H1 (cell line): Measurements from ENCODE around the gene ARHGAP6. TPM values are rescaled to one million over a fixed set of nuclear protein-coding genes. Genes with fewer than 3 reads are reported as not detected.

Experiments used
- CTCF ChIA-PET: fragments of 300-600 bp; sonication (Branson Sonifier 250); formaldehyde crosslinking; loops from one replicate; lab custom pipeline; 2021; ENCODE audit not compliant: partially characterized antibody; lab: Charles Lee
- POLR2A ChIA-PET: fragments of 300-600 bp; sonication (Branson Sonifier 250); formaldehyde crosslinking; loops from one replicate; lab custom pipeline; 2021; ENCODE audit warnings: inconsistent platforms; ENCODE audit not compliant: partially characterized antibody; lab: Charles Lee
- DNase-seq, 2 experiments: peaks; one replicate each; pipeline versions ENCODE4 v3.0.0 to v3.0.0-alpha.2; 2010 to 2022; ENCODE audit warnings: low spot score in 2 of 2, low read depth in 1 of 2, mixed read lengths in 1 of 2
- FAIRE-seq: peaks from 2 replicates; lab custom pipeline; 2011; peaks lifted over from hg19 to GRCh38; lab: Jason Lieb, UNC
- H2AFZ ChIP-seq: 2 replicates; pipeline ENCODE4 v1.8.1; 2012; ENCODE audit warnings: low read length, inconsistent platforms
- H2AK5ac ChIP-seq: 2 replicates; pipeline ENCODE4 v1.6.1; 2013; ENCODE audit warnings: low read depth, low read length
- H2BK120ac ChIP-seq: replicated peaks from 2 replicates; pipeline ENCODE3; 2013; ENCODE audit warnings: low read depth, low read length, inconsistent platforms
- H2BK12ac ChIP-seq: 2 replicates; pipeline ENCODE4 v1.6.1; 2013; ENCODE audit warnings: low read depth, low read length
- H2BK15ac ChIP-seq: 2 replicates; pipeline ENCODE4 v1.6.1; 2013; ENCODE audit warnings: low read length
- H2BK20ac ChIP-seq: 2 replicates; pipeline ENCODE4 v1.6.1; 2013; ENCODE audit warnings: low read length
- H2BK5ac ChIP-seq: 2 replicates; pipeline ENCODE4 v1.6.1; 2013; ENCODE audit warnings: low read depth, low read length
- H3K14ac ChIP-seq: 2 replicates; pipeline ENCODE4 v1.6.1; 2013; ENCODE audit warnings: inconsistent platforms; ENCODE audit not compliant: insufficient read length
- H3K18ac ChIP-seq: 2 replicates; pipeline ENCODE4 v1.6.1; 2013; ENCODE audit warnings: low read length; ENCODE audit errors: extremely low read depth
- H3K23ac ChIP-seq: 2 replicates; pipeline ENCODE4 v1.6.1; 2013; ENCODE audit warnings: inconsistent platforms; ENCODE audit not compliant: insufficient read length
- H3K23me2 ChIP-seq: 2 replicates; pipeline ENCODE4 v1.6.1; 2013; ENCODE audit warnings: low read depth, low read length
- H3K27ac ChIP-seq: 2 replicates; pipeline ENCODE4 v1.6.1; 2011; ENCODE audit warnings: low read depth, low read length, inconsistent platforms
- H3K27me3 ChIP-seq, 4 experiments: replicated peaks in 1 of 4; 1 replicate in 1 of 4; 2 replicates in 3 of 4; pipeline versions ENCODE4 v1.6.1 to v1.8.1; 2011 to 2013; ENCODE audit warnings: low read length in 3 of 4, mild to moderate bottlenecking in 3 of 4, inconsistent platforms in 2 of 4, mixed read lengths in 2 of 4, moderate library complexity in 1 of 4; ENCODE audit not compliant: control insufficient read depth in 3 of 4, insufficient read depth in 3 of 4; ENCODE audit errors: extremely low read depth in 1 of 4
- H3K36me3 ChIP-seq, 4 experiments: 2 replicates each; pipeline versions ENCODE4 v1.6.1 to v1.8.1; 2011 to 2013; ENCODE audit warnings: mild to moderate bottlenecking in 4 of 4, low read length in 3 of 4, moderate library complexity in 2 of 4, control low read depth in 1 of 4, inconsistent platforms in 1 of 4; ENCODE audit not compliant: insufficient read depth in 4 of 4, control insufficient read depth in 2 of 4
- H3K4ac ChIP-seq: replicated peaks from 2 replicates; pipeline ENCODE3; 2013; ENCODE audit warnings: low read length, low read depth, mixed read lengths, inconsistent platforms; ENCODE audit not compliant: insufficient read length
- H3K4me1 ChIP-seq, 4 experiments: replicated peaks in 1 of 4; 1 replicate in 1 of 4; 2 replicates in 3 of 4; pipeline versions ENCODE4 v1.6.1 to v1.8.1; 2011 to 2013; ENCODE audit warnings: low read length in 3 of 4, inconsistent platforms in 2 of 4, mixed read lengths in 1 of 4; ENCODE audit not compliant: insufficient read depth in 4 of 4, control insufficient read depth in 3 of 4
- H3K4me2 ChIP-seq, 2 experiments: 2 replicates each; pipeline versions ENCODE4 v1.6.1 to v1.8.1; 2011 to 2013; ENCODE audit warnings: low read depth in 2 of 2, low read length in 2 of 2, control low read depth in 1 of 2, inconsistent platforms in 1 of 2, mild to moderate bottlenecking in 1 of 2; ENCODE audit not compliant: insufficient read depth in 1 of 2
- H3K4me3 ChIP-seq, 4 experiments: fragments of 200-600, 300-600 bp in 1 of 4; sonication (generic), shearing (Covaris generic), sonication (Bioruptor Twin) in 1 of 4; 2 replicates each; pipeline versions ENCODE4 v1.5.1 to v1.8.1; 2011 to 2016; ENCODE audit warnings: low read length in 4 of 4, low read depth in 3 of 4, control low read depth in 2 of 4, inconsistent platforms in 2 of 4, mild to moderate bottlenecking in 2 of 4, mixed read lengths in 1 of 4, moderate library complexity in 1 of 4; ENCODE audit not compliant: insufficient read depth in 2 of 4; ENCODE audit errors: extremely low read depth in 1 of 4
- H3K56ac ChIP-seq: replicated peaks from 2 replicates; pipeline ENCODE3; 2013; ENCODE audit warnings: low read depth, mild to moderate bottlenecking, mixed read lengths, low read length, inconsistent platforms; ENCODE audit not compliant: insufficient read length
- H3K79me1 ChIP-seq: 2 replicates; pipeline ENCODE4 v1.6.1; 2013; ENCODE audit warnings: low read depth, low read length, control low read depth
- H3K79me2 ChIP-seq, 2 experiments: 2 replicates each; pipeline versions ENCODE4 v1.6.1 to v1.8.1; 2012 to 2013; ENCODE audit warnings: low read length in 2 of 2, mild to moderate bottlenecking in 2 of 2, inconsistent platforms in 1 of 2; ENCODE audit not compliant: insufficient read depth in 2 of 2, control insufficient read depth in 1 of 2
- H3K9ac ChIP-seq, 4 experiments: replicated peaks in 1 of 4; 1 replicate in 1 of 4; 2 replicates in 3 of 4; pipeline versions ENCODE4 v1.6.1 to v1.8.1; 2011 to 2013; ENCODE audit warnings: low read depth in 3 of 4, low read length in 3 of 4, control low read depth in 2 of 4, mild to moderate bottlenecking in 2 of 4, moderate library complexity in 2 of 4, inconsistent platforms in 1 of 4; ENCODE audit errors: extremely low read depth in 1 of 4
- H3K9me3 ChIP-seq, 2 experiments: 2 replicates each; pipeline versions ENCODE4 v1.6.1 to v1.8.1; 2012 to 2013; ENCODE audit warnings: mild to moderate bottlenecking in 2 of 2, moderate library complexity in 2 of 2, control low read depth in 1 of 2, inconsistent platforms in 1 of 2, low read depth in 1 of 2, low read length in 1 of 2, mixed read lengths in 1 of 2; ENCODE audit not compliant: insufficient read depth in 2 of 2
- H4K20me1 ChIP-seq, 2 experiments: replicated peaks in 1 of 2; 2 replicates each; pipeline versions ENCODE3 to v1.8.1; 2011 to 2013; ENCODE audit warnings: inconsistent platforms in 2 of 2, low read length in 2 of 2, mild to moderate bottlenecking in 1 of 2; ENCODE audit not compliant: insufficient read depth in 2 of 2, control insufficient read depth in 1 of 2
- H4K5ac ChIP-seq: 2 replicates; pipeline ENCODE4 v1.6.1; 2013; ENCODE audit warnings: low read length, low read depth, mixed read lengths, inconsistent platforms; ENCODE audit not compliant: insufficient read length
- H4K8ac ChIP-seq: 2 replicates; pipeline ENCODE4 v1.8.0; 2013; ENCODE audit warnings: mild to moderate bottlenecking, moderate library complexity, low read length, inconsistent platforms; ENCODE audit not compliant: insufficient read depth; ENCODE audit errors: extremely low read depth
- H4K91ac ChIP-seq: replicated peaks from 2 replicates; pipeline ENCODE3; 2013; ENCODE audit warnings: low read length, mixed read lengths, inconsistent platforms; ENCODE audit not compliant: insufficient read length
- CTBP2 ChIP-seq: IDR thresholded peaks from 2 replicates; pipeline ENCODE4 v1.7.0; 2011; ENCODE audit warnings: borderline replicate concordance, mild to moderate bottlenecking, moderate library complexity, mixed read lengths, low read length; ENCODE audit not compliant: insufficient read depth, insufficient read length
- EP300 ChIP-seq, 2 experiments: IDR thresholded peaks; 1 replicate in 1 of 2; 2 replicates in 1 of 2; pipeline ENCODE4 v1.6.1; 2011 to 2012; ENCODE audit warnings: low read depth in 2 of 2, low read length in 2 of 2, mild to moderate bottlenecking in 2 of 2, borderline replicate concordance in 1 of 2, inconsistent platforms in 1 of 2, moderate library complexity in 1 of 2
- GABPA ChIP-seq: IDR thresholded peaks from 2 replicates; pipeline ENCODE4 v1.6.1; 2011; ENCODE audit warnings: mild to moderate bottlenecking, low read length, moderate library complexity, borderline replicate concordance; ENCODE audit not compliant: insufficient read depth
- RXRA ChIP-seq: IDR thresholded peaks from 2 replicates; pipeline ENCODE4 v1.6.1; 2011; ENCODE audit warnings: low read depth, mild to moderate bottlenecking, low read length, moderate library complexity; ENCODE audit not compliant: insufficient read depth
- SAP30 ChIP-seq: fragments of 300-600 bp; sonication (generic); IDR thresholded peaks from 2 replicates; pipeline ENCODE4 v1.7.1; 2012; ENCODE audit warnings: low read length, moderate library complexity, mild to moderate bottlenecking, inconsistent platforms; ENCODE audit not compliant: insufficient read depth, insufficient replicate concordance
- SIX5 ChIP-seq: IDR thresholded peaks from 2 replicates; pipeline ENCODE4 v1.6.1; 2011; ENCODE audit warnings: mild to moderate bottlenecking, low read depth, low read length
- SP2 ChIP-seq: IDR thresholded peaks from 2 replicates; pipeline ENCODE4 v1.6.1; 2012; ENCODE audit warnings: mild to moderate bottlenecking, low read length, inconsistent platforms
- SP4 ChIP-seq: IDR thresholded peaks from 2 replicates; pipeline ENCODE4 v1.6.1; 2012; ENCODE audit warnings: low read length, inconsistent platforms
- TAF1 ChIP-seq: IDR thresholded peaks from 2 replicates; pipeline ENCODE4 v1.6.1; 2011; ENCODE audit warnings: mild to moderate bottlenecking, low read depth, low read length
- TEAD4 ChIP-seq: IDR thresholded peaks from 2 replicates; pipeline ENCODE4 v1.6.1; 2012; ENCODE audit warnings: low read depth, low read length, inconsistent platforms, mixed read lengths
- USF2 ChIP-seq: IDR thresholded peaks from 2 replicates; pipeline ENCODE4 v1.6.1; 2011; ENCODE audit warnings: low read length, improper control_type of control experiment
- WGBS, 2 experiments: shearing (Covaris generic) in 1 of 2; methylation state at CpG; one replicate each; pipeline versions ENCODE4 v1.1.6 to v1.1.7; 2013 to 2015; ENCODE audit warnings: low lambda C conversion rate in 2 of 2, mixed read lengths in 2 of 2, inconsistent platforms in 1 of 2, low coverage in 1 of 2, missing lambda C conversion rate in 1 of 2; ENCODE audit not compliant: insufficient replicate concordance in 2 of 2, insufficient coverage in 1 of 2, insufficient read length in 1 of 2; ENCODE audit errors: extremely low coverage in 1 of 2, missing lambda C conversion rate in 1 of 2; 5-methylcytosine and 5-hydroxymethylcytosine counted together
- polyA plus RNA-seq, 7 experiments: library from polyadenylated mRNA; depleted of rRNA in 3 of 7; stranded (reverse) in 5 of 7; unstranded in 2 of 7; fragments of >200 nt in 5 of 7; fragments of 200-250 nt in 2 of 7; gene quantifications; 1 replicate in 5 of 7; 2 replicates in 1 of 7; 4 replicates in 1 of 7; pipeline versions ENCODE4 v1.2.1 to v1.2.3, GENCODE V29; 2011 to 2013; ENCODE audit warnings: missing spikeins in 2 of 7, mixed read lengths in 2 of 7
- total RNA-seq: library from RNA; stranded (reverse); fragmentation: NEBNext Ultra II Directional; extraction: Animal tissue kit (Norgen Biotek cat#: 25700); gene quantifications from 2 replicates; pipeline ENCODE4 v1.2.1, GENCODE V29; 2021

ARHGAP6 gene
- total and polyA plus RNA-seq, 2 of the 8 experiments (the other 6 are each of a cell fraction or from before 2014, with no cell fraction given): 0.35 to 0.82 TPM

- CTCF ChIA-PET: interaction anchor here (1.5 kb wide), 1 partner anchor 9 kb away, joined by 5 read pairs; no protein-coding TSS in a partner anchor
- Histone ChIP-seq H3K9me3 (no peaks in the 10 kb centered on the region), H4K5ac (no peak overlapping the region), H3K14ac (no peak overlapping the region), H4K91ac (no peak overlapping the region), H2BK120ac (no peak overlapping the region), H3K4me3 (no peak overlapping the region), H3K4ac (no peak overlapping the region), H2AFZ (no peak overlapping the region), H4K8ac (no peak overlapping the region), H4K20me1 (no peaks in the 10 kb centered on the region), H2BK5ac (no peak overlapping the region), H3K4me1 (no peaks in the 10 kb centered on the region; a peak in 1 of 7 replicates), H3K36me3 (no peaks in the 10 kb centered on the region), H2BK20ac (no peak overlapping the region), H3K27ac (no peak overlapping the region), H3K23ac (no peak overlapping the region), H2BK12ac (no peak overlapping the region), H3K23me2 (no peaks in the 10 kb centered on the region), H3K9ac (no peak overlapping the region), H3K79me1 (no peaks in the 10 kb centered on the region), H3K27me3 (no peaks in the 10 kb centered on the region), H3K56ac (no peak overlapping the region), H2AK5ac (no peak overlapping the region), H3K4me2 (no peak overlapping the region), H3K79me2 (no peaks in the 10 kb centered on the region), H3K18ac (no peak overlapping the region), H2BK15ac (no peak overlapping the region)
- 78% methylated on average over 4 of the region's 4 CpGs; no CpG with 5 or more reads in 1 of the 2 experiments for WGBS, 2 experiments
- DNase-seq (no peak), FAIRE-seq (no peak)
- POLR2A ChIA-PET: no interaction called here
- TF ChIP-seq USF2 (no peak), EP300 (IDR thresholded peaks at IDR 0.05; ENCODE audit: borderline replicate concordance in 1 of 2, low read depth in 2 of 2, low read length in 2 of 2) (no peak), GABPA (no peak), TEAD4 (no peak), CTBP2 (no peak), SAP30 (no peak), SIX5 (no peak), TAF1 (no peak), RXRA (no peak), SP2 (no peak), SP4 (no peak)
These were observed 513.7 kb downstream of the ARHGAP6 start for GRCh38 chrX:11151799-11152559.
